HuH-7 (cell line): ENCODE measurements around the gene STK11.
A peak's percentile ranks its signal among the peaks of the same experiment; 100 is the strongest.
"Not testable (repeated sequence)": the region's sequence is repeated elsewhere in the genome, so short reads cannot be mapped to it uniquely, and the experiment has no call there.

Source experiments
- DNase-seq: peaks from one replicate; pipeline ENCODE4 v3.0.0; 2011; ENCODE audit warnings: low spot score

Gene STK11

DNA sequence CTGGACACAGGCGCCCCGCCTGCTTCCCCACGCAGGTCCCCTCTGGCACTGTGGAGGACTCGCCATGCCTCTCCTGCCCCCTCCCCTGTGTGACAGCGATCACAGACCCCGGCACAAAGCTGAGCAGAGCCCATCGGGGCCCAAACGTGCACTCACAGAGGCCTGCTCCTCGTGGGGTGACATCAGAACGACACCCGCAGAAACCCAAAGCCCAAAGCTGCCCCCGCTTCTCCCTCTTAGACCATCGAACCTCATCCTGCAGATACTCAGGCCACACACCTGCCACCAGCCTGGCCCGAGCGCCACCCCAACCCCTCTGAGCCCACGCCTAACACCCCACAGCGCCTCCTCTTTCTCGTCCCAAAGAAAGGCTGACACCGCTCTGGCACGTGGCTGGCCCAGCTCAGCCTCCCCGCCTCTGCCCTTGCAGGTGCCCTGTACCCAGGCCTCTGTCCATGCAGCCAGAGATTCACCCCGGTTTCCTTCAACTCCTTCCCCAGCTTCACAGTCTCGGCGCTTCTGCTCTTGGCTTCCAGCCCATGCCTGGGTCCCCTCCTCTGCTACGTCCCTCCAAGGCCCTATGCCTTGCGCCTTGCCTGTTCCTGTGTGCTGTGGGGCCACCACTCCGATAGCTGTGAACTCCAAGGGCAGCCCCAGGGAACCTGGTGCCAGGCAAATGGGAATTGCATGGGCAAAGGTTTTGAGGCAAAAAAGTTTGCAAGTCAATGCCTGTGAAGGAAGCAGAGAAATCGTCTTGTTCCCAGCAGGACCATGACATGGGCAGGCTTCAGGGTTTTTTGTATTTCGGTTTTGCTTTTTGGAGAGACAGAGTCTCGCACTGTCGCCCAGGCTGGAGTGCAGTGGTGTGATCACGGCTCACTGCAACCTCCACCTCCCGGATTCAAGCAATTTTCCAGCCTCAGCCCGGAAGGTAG lies 33.1 kb downstream of the STK11 start:
- DNase-seq, result no peak

- no peak for DNase-seq
Measured at GRCh38 chr19:1239420-1239795, 33.8 kb downstream of the STK11 start.

DNA sequence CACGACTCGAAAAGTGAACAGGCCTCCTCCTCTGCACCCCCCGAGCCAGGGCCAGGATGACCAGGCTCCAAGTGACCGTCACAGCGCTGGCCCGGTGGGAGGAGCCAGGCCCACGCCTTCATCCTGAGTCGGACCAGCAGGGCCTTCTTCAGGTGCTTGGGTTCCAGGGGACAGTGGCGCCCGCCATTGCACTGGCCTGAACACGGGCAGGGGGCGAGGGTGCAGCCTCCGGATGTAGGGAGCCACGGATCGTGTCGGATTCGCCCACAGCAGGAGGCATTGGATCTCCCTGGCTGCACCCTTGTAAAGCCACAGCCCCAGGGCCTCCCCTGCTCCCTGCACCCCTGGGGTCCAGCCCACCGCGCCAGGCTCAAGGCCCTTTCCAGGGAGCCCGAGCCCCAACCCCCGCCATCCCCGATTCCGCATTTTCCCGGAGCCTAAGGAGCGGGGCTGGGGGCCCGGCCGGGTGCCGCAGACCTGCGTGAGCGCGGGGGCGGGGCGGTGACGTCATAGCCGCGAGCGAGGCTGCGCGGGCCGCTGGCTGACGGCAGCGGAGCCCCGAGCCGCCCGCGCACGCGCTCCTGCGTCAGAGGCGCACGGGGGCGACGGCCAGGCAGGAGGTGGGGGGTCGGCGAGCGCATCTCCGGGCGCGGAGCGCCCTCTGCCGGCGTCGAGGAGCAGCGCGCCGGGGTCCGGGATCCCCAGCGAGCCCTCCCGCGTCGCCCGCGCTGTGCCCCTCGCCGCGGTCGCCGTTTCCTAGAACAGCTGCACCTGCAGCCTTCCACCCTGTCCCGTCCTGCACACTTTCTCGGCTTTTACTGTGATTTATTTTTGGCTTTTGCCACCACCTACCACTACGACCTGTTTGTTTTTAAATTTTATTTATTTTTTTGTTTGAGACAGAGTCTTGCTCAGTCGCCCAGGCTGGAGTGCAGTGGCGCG lies 34.5 kb downstream of the STK11 start:
- DNase-seq, result peak; percentile 88

DNA sequence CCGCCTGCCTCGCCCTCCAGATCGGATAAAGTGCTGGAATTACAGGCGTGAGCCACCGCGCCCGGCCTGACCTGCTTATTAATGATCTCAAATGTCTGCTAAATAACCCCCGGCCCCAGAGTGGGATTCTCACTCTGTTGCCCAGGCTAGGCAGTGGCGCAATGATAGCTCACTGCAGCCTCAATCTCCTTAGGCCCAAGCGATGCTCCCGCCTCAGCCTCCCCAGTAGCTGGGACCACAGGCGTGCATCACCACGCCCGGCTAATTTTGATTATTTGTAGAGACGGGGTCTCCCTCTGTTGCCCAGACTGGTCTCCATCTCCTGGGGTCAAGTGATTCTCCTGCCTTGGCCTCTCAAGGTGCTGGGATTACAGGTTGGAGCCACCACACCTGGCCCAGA lies 35.3 kb downstream of the STK11 start:
- no peak for DNase-seq

DNA sequence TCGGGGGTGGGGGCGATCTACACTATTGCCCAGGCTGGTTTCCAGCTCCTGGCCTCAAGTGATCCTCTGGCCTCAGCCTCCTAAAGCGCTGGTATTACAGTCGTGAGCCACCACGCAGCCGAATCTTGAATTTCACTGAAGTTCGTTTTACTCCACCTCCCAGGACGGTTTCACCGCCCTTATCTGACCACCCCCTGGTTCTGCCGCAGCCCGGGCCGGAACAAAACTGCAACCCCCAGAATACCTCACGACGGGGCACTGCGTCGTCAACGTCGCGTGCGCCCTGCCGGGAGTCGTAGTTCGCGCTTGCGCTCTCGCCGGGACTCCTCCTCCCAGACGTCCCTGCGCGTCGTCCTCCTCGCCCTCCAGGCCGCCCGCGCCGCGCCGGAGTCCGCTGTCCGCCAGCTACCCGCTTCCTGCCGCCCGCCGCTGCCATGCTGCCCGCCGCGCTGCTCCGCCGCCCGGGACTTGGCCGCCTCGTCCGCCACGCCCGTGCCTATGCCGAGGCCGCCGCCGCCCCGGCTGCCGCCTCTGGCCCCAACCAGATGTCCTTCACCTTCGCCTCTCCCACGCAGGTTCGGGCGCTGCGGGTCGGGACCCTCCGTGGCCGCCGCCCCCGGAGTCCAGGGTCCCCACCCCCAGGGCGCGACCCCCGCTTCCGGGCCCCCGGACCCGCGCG lies 36.0 kb downstream of the STK11 start, which contains the start of gene ATP5F1D:
TSS of gene ATP5F1D (plus strand) at position 335 of the 679 bp plus-strand sequence. CDS start at position 435, 100 bp downstream.
- peak; percentile 95 for DNase-seq

DNA sequence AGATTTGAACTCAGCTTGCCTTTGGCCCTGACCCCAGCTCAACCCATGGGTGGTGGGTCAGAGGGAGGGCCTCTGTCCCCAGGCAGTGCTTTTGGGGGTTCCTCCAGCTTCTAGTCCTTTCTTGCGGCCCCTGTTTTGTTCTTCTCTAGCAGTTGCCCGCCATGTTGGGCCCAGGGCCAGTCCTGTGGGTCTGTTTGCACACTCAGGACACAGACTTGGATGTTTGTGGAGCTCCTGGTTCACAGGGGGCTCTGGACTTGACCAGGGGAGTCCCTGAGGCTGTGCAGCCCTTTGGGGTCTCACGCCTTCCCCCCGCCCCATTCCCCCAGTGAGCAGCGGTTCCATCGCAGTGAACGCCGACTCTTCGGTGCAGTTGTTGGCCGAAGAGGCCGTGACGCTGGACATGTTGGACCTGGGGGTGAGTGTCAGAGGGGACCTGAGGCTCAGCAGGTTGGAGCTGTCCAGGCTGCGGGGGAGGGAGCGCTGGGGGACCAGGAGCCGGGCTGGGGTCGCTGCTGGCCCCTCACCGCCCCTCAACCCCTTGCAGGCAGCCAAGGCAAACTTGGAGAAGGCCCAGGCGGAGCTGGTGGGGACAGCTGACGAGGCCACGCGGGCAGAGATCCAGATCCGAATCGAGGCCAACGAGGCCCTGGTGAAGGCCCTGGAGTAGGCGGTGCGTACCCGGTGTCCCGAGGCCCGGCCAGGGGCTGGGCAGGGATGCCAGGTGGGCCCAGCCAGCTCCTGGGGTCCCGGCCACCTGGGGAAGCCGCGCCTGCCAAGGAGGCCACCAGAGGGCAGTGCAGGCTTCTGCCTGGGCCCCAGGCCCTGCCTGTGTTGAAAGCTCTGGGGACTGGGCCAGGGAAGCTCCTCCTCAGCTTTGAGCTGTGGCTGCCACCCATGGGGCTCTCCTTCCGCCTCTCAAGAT lies 38.5 kb downstream of the STK11 start:
- peak; percentile 89 for DNase-seq

- DNase-seq, result no peak
Measured at GRCh38 chr19:1244693-1245451, 39.3 kb downstream of the STK11 start.

DNA sequence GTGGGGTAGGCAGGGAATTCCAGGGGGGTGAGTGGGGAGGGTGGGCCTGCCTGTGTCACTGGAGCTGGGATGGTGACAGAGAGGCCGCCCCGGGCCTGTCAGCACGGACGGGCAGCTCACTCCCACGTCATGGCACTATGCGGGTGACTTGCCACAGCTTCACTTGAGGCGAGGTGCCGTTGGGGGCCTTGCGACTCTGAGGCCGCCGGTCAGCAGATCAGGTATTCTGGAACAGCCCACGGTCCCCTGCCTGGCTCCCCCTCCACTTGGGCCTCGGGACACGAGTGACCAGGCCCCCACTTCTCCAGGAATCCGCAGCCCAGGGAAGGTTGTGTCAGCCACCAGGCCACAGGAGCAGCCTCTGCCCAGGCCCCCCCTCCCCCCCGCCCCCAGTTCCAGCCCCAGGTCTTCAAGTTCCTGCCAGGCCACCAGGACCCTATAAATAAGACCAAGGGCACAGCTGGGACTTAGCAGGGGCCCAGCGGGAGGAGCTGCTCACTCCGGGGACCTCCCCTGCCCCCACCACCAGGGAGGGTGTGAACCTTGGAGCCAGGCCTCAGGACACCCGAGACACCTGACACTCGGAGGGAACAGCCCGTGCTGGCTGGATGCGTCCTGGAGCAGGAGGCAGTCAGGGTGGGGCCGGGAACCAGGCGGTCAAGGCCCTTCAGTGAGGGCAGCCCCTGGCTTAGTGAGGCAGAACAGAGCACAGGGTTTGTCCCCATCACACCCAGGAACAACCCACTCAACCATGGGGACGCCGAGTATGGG lies 40.1 kb downstream of the STK11 start:
- no peak for DNase-seq

GRCh38 chr19:1246265-1247087 lies 40.9 kb downstream of the STK11 start:
- DNase-seq, result not testable (repeated sequence)

- DNase-seq, result no peak
Measured at GRCh38 chr19:1247748-1248138, 42.2 kb downstream of the STK11 start.

DNA sequence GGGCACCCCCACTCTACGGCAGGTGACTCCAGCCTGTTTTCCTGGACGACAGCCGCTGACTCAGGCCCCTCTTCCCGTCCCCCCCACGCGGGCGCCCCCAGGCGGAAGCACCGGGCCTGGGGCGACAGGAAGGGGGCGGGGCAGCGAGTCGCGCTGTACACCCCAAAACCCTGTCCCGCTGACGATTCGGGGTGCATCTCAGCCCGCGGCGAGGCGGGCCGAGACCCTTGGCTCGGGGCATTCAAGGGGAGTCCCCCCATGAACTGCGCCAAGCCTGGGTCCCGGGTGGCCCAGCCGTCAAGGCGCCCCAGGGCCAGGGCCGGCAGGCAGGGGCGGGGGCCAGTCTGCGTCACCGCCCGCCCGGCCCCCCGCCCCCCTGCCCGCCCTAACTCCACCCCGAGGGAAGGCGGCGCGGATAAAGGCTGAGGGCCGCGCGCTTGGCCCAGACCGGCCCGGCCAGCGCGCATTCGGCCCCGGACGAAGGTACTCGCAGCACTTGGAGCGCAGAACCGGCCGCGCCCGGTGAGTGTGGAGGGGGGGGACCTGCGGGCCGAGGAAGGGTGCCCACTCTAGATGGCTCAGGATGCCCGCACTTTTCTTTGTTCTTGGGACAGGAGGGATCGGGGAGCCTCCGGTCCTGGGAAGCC lies 42.7 kb downstream of the STK11 start, which contains the start of gene MIDN:
TSS of gene MIDN (plus strand) at position 445 of the 647 bp plus-strand sequence. CDS start 1,714 bp downstream, outside the sequence.
- DNase-seq, result no peak

- no peak for DNase-seq
Measured at GRCh38 chr19:1248786-1249297, 43.3 kb downstream of the STK11 start.

GRCh38 chr19:1249298-1249989 lies 43.9 kb downstream of the STK11 start:
- peak; percentile 74 for DNase-seq

DNA sequence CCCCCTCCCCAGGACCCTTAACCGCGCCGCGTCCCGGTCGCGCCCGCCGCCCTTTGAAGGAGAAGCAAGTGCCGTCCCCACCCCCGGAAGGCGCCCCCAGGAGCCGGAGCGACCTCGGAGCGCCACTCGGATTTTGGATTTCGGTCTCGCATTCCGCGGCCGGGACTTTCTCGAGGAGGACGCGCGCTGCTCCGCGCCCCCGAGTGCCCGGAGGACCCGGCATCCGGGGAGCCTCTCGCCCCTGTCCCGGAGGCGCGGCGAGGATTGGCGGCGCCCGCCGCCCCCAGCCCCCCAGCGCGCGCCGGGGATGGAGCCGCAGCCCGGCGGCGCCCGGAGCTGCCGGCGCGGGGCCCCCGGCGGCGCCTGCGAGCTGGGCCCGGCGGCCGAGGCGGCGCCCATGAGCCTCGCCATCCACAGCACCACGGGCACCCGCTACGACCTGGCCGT lies 44.4 kb downstream of the STK11 start:
- no peak for DNase-seq

DNA sequence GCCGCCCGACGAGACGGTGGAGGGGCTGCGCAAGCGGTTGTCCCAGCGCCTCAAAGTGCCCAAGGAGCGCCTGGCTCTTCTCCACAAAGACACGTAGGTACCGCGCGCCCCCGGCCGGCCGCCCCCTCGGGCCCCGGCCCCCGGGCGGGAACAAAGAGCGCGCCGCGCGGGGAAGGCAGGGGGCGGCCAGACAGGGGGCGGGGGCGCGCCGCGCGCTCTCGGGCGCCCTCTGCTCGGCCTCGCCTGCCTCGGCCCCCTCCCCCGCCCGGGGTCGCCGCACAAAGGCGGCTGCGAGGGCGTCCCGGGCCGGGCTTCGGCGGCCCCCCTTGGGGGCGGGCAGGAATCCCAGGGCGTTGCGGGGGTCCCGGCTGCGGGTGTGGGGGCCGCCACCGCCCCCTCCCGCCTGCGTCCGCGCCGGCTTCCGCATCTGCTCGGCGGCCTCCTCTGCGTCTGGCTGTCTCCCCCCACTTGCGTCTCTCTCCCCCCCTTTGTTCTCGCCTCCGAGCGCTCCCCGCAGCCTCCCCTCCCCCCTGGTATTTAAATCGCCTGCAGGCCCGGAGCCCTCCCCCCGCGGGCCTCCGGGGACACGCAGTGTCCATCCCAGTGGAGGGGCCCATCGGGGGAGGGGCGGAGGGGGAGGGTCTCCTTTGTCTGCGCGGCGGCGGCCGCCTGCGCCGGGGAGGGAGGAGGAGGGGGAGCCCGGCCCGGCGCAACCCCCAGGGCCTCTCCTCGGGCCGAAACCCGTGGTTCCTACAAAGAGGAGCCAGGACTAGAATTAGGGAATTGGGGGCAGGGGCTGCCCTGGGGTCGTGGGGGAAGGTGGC lies 45.1 kb downstream of the STK11 start:
- no peak for DNase-seq
